ENCODE data around the gene RNF151. TPM values are rescaled to one million over a fixed set of nuclear protein-coding genes. Genes with fewer than 3 reads are reported as not detected.

RNF151 gene
- total and polyA plus RNA-seq, 2 of the 13 experiments (the other 11 are each of a cell fraction or from before 2014, with no cell fraction given) = not detected

DNA sequence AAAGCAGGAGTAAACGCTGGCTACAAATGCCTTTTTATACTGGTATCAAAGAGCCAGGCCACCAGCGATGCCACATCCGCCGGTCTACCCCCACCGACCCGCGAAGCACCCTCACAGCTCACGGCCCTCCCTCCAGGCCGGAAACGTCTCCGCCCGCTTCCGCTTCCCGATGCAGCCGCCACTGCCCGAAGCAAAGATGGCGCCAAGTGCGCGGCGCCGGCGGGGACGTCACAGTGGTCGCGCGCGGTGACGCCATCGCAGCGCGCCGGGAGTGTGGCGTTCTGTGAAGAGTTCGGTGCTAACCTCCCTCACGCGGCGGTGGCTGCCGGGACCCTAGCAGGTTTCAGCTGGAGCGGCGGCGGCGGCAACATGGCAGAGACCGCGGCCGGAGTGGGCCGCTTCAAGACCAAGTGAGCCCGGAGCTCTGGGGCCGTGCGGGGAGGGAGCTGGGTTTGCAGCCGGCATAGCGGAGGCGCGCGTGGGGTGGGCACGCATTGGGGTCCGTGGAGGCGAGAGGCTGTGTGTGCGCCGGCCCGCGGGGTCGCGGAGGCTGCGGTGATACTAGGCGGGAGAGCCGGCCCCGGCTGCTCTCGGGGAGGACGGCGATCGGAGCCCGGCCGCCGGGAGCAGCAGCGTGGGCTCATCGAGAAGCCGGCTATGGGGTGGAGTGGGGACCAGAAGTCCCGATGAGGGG, 5.3 kb downstream of the RNF151 start, which contains the start of gene TBL3 (continued):
- TF ChIP-seq ZNF329 (CRISPR knock-in tag; IDR thresholded peaks at IDR 0.05; ENCODE audit: low read depth) (no peak; the same call in 1 of the 2 replicates), ZNF30 (CRISPR knock-in tag; IDR thresholded peaks at IDR 0.05) (no peak), ZBTB8A (CRISPR knock-in tag; IDR thresholded peaks at IDR 0.05; ENCODE audit: borderline replicate concordance, low read depth) (no peak), ZNF883 (CRISPR knock-in tag; IDR thresholded peaks at IDR 0.05; ENCODE audit: not compliant biosample characterization) (peak; percentile 77), ZNF383 (CRISPR knock-in tag; IDR thresholded peaks at IDR 0.05; ENCODE audit: borderline replicate concordance) (peak; percentile 91; the same call in 1 of the 2 replicates), NFE2 (CRISPR knock-in tag; IDR thresholded peaks at IDR 0.05) (no peak), AHR (CRISPR knock-in tag; IDR thresholded peaks at IDR 0.05) (peak; percentile 92), GATAD1 (CRISPR knock-in tag; IDR thresholded peaks at IDR 0.05) (peak; percentile 100), ZNF136 (CRISPR knock-in tag; IDR thresholded peaks at IDR 0.05; ENCODE audit: low read depth) (0 out of 2 replicates have a peak, but pooled peaks have one; percentile 48), TAF15 (IDR thresholded peaks at IDR 0.05; ENCODE audit: low read depth, low read length, poor library complexity, severe bottlenecking) (no peak), NFATC3 (CRISPR knock-in tag; IDR thresholded peaks at IDR 0.05) (peak; percentile 82; the same call in 1 of the 2 replicates), SIX4 (CRISPR knock-in tag; IDR thresholded peaks at IDR 0.05) (0 out of 2 replicates have a peak, but pooled peaks have one; percentile 18)
- TF ChIP-seq, protein P1, sequence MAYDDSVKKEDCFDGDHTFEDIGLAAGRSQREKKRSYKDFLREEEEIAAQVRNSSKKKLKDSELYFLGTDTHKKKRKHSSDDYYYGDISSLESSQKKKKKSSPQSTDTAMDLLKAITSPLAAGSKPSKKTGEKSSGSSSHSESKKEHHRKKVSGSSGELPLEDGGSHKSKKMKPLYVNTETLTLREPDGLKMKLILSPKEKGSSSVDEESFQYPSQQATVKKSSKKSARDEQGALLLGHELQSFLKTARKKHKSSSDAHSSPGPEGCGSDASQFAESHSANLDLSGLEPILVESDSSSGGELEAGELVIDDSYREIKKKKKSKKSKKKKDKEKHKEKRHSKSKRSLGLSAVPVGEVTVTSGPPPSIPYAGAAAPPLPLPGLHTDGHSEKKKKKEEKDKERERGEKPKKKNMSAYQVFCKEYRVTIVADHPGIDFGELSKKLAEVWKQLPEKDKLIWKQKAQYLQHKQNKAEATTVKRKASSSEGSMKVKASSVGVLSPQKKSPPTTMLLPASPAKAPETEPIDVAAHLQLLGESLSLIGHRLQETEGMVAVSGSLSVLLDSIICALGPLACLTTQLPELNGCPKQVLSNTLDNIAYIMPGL (CRISPR knock-in tag; IDR thresholded peaks at IDR 0.05; ENCODE audit: borderline replicate concordance in 1 of 2, low read depth in 1 of 2) = peak; percentile 94 to 95
- TF ChIP-seq, protein P2, sequence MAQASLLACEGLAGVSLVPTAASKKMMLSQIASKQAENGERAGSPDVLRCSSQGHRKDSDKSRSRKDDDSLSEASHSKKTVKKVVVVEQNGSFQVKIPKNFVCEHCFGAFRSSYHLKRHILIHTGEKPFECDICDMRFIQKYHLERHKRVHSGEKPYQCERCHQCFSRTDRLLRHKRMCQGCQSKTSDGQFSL (CRISPR knock-in tag; IDR thresholded peaks at IDR 0.05) = no peak
- TF ChIP-seq, protein P3, sequence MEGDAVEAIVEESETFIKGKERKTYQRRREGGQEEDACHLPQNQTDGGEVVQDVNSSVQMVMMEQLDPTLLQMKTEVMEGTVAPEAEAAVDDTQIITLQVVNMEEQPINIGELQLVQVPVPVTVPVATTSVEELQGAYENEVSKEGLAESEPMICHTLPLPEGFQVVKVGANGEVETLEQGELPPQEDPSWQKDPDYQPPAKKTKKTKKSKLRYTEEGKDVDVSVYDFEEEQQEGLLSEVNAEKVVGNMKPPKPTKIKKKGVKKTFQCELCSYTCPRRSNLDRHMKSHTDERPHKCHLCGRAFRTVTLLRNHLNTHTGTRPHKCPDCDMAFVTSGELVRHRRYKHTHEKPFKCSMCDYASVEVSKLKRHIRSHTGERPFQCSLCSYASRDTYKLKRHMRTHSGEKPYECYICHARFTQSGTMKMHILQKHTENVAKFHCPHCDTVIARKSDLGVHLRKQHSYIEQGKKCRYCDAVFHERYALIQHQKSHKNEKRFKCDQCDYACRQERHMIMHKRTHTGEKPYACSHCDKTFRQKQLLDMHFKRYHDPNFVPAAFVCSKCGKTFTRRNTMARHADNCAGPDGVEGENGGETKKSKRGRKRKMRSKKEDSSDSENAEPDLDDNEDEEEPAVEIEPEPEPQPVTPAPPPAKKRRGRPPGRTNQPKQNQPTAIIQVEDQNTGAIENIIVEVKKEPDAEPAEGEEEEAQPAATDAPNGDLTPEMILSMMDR (CRISPR knock-in tag; IDR thresholded peaks at IDR 0.05) = peak; percentile 45
- TF ChIP-seq, protein P4, sequence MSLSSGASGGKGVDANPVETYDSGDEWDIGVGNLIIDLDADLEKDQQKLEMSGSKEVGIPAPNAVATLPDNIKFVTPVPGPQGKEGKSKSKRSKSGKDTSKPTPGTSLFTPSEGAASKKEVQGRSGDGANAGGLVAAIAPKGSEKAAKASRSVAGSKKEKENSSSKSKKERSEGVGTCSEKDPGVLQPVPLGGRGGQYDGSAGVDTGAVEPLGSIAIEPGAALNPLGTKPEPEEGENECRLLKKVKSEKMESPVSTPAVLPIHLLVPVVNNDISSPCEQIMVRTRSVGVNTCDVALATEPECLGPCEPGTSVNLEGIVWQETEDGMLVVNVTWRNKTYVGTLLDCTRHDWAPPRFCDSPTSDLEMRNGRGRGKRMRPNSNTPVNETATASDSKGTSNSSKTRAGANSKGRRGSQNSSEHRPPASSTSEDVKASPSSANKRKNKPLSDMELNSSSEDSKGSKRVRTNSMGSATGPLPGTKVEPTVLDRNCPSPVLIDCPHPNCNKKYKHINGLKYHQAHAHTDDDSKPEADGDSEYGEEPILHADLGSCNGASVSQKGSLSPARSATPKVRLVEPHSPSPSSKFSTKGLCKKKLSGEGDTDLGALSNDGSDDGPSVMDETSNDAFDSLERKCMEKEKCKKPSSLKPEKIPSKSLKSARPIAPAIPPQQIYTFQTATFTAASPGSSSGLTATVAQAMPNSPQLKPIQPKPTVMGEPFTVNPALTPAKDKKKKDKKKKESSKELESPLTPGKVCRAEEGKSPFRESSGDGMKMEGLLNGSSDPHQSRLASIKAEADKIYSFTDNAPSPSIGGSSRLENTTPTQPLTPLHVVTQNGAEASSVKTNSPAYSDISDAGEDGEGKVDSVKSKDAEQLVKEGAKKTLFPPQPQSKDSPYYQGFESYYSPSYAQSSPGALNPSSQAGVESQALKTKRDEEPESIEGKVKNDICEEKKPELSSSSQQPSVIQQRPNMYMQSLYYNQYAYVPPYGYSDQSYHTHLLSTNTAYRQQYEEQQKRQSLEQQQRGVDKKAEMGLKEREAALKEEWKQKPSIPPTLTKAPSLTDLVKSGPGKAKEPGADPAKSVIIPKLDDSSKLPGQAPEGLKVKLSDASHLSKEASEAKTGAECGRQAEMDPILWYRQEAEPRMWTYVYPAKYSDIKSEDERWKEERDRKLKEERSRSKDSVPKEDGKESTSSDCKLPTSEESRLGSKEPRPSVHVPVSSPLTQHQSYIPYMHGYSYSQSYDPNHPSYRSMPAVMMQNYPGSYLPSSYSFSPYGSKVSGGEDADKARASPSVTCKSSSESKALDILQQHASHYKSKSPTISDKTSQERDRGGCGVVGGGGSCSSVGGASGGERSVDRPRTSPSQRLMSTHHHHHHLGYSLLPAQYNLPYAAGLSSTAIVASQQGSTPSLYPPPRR (CRISPR knock-in tag; IDR thresholded peaks at IDR 0.05; ENCODE audit: borderline replicate concordance) = peak; percentile 81

Measured in HepG2 (cell line).